ENCODE data around the gene NTF3. TPM values are rescaled to one million over a fixed set of nuclear protein-coding genes. Genes with fewer than 3 reads are reported as not detected.

NTF3 gene
- polyA plus RNA-seq, 3 donors: not detected

GRCh38 chr12:5505751-5506150 lies 73.8 kb downstream of the NTF3 start:
- H2AFZ ChIP-seq (ENCODE audit: insufficient read depth, low read depth, low read length, poor library complexity, severe bottlenecking): no peak overlapping the region
- Mint-ChIP-seq H3K9me3 (peaks cover 0 to 2% (median 0%) of the 10 kb centered on the region in 7 donors), H3K36me3 (no peaks in the 10 kb centered on the region), H3K27me3 (ENCODE audit: low read depth in 3 of 3) (peaks cover 0 to 3% (median 2%) of the 10 kb centered on the region in 3 donors), H3K4me1 (no peaks in the 10 kb centered on the region), H3K4me3 (no peak overlapping the region), H3K27ac (no peak overlapping the region)
- H3K4me1 ChIP-seq (ENCODE audit: control insufficient read depth in 1 of 2, insufficient read depth in 2 of 2, low read length in 2 of 2): no peaks in the 10 kb centered on the region
- no peak overlapping the region for H3K4me3 ChIP-seq (replicated peaks in 1 of 3; ENCODE audit: low read depth in 2 of 3, low read length in 3 of 3)
- H3K4me2 ChIP-seq (replicated peaks; ENCODE audit: extremely low read depth, low read length, poor library complexity, severe bottlenecking): no peak overlapping the region
- H3K9ac ChIP-seq (ENCODE audit: insufficient read depth, low read length, poor library complexity, severe bottlenecking): no peak overlapping the region
- no peaks in the 10 kb centered on the region for H4K20me1 ChIP-seq (ENCODE audit: insufficient read depth, low read length)
- no peaks in the 10 kb centered on the region for H3K36me3 ChIP-seq (replicated peaks in 1 of 2; ENCODE audit: control insufficient read depth in 1 of 2, insufficient read depth in 2 of 2, low read length in 2 of 2)
- H3K79me2 ChIP-seq (ENCODE audit: insufficient read depth, low read length): no peaks in the 10 kb centered on the region
- H3K27me3 ChIP-seq (ENCODE audit: control insufficient read depth in 2 of 2, insufficient read depth in 2 of 2, low read length in 2 of 2): no peaks in the 10 kb centered on the region
- intact Hi-C loops (cut with micrococcal nuclease): no loop called here
- H3K9me3 ChIP-seq (replicated peaks in 1 of 2; ENCODE audit: control insufficient read depth in 1 of 2, insufficient read depth in 1 of 2, low read length in 2 of 2): no peaks in the 10 kb centered on the region
- no peak overlapping the region for H3K27ac ChIP-seq (ENCODE audit: low read depth in 1 of 2, low read length in 2 of 2)
- no peak for TF ChIP-seq CTCF (IDR thresholded peaks at IDR 0.05)
- WGBS (ENCODE audit: insufficient coverage): 83% methylated on average over 2 of the region's 2 CpGs
- DNase-seq: no peak

- no peaks in the 10 kb centered on the region for H3K9me3 ChIP-seq (replicated peaks in 1 of 2; ENCODE audit: control insufficient read depth in 1 of 2, insufficient read depth in 1 of 2, low read length in 2 of 2)
- no peak overlapping the region for H3K9ac ChIP-seq (ENCODE audit: insufficient read depth, low read length, poor library complexity, severe bottlenecking)
- TF ChIP-seq CTCF (IDR thresholded peaks at IDR 0.05): no peak
- H3K27ac Mint-ChIP-seq: no peak overlapping the region
- H3K4me1 ChIP-seq (ENCODE audit: control insufficient read depth in 1 of 2, insufficient read depth in 2 of 2, low read length in 2 of 2): no peaks in the 10 kb centered on the region
- no peak overlapping the region for H3K27ac ChIP-seq (ENCODE audit: low read depth in 1 of 2, low read length in 2 of 2)
- H3K36me3 ChIP-seq (replicated peaks in 1 of 2; ENCODE audit: control insufficient read depth in 1 of 2, insufficient read depth in 2 of 2, low read length in 2 of 2): no peaks in the 10 kb centered on the region
- no peak overlapping the region for H3K4me3 ChIP-seq (replicated peaks in 1 of 3; ENCODE audit: low read depth in 2 of 3, low read length in 3 of 3)
- no peak overlapping the region for H3K4me2 ChIP-seq (replicated peaks; ENCODE audit: extremely low read depth, low read length, poor library complexity, severe bottlenecking)
- 67% methylated on average over 1 of the region's 4 CpGs for WGBS (ENCODE audit: insufficient coverage)
- H4K20me1 ChIP-seq (ENCODE audit: insufficient read depth, low read length): no peaks in the 10 kb centered on the region
- H3K27me3 Mint-ChIP-seq (ENCODE audit: low read depth in 3 of 3): peaks cover 0 to 4% (median under 1%) of the 10 kb centered on the region in 3 donors
- H3K79me2 ChIP-seq (ENCODE audit: insufficient read depth, low read length): no peaks in the 10 kb centered on the region
- intact Hi-C loops (cut with micrococcal nuclease): no loop called here
- H3K4me3 Mint-ChIP-seq: no peak overlapping the region
- H3K4me1 Mint-ChIP-seq: no peaks in the 10 kb centered on the region
- no peak for DNase-seq
- no peaks in the 10 kb centered on the region for H3K27me3 ChIP-seq (ENCODE audit: control insufficient read depth in 2 of 2, insufficient read depth in 2 of 2, low read length in 2 of 2)
- peaks cover 0 to 2% (median 0%) of the 10 kb centered on the region in 7 donors for H3K9me3 Mint-ChIP-seq
- no peak overlapping the region for H2AFZ ChIP-seq (ENCODE audit: insufficient read depth, low read depth, low read length, poor library complexity, severe bottlenecking)
- H3K36me3 Mint-ChIP-seq: no peaks in the 10 kb centered on the region
Measured at GRCh38 chr12:5506295-5506694, 74.4 kb downstream of the NTF3 start.

Data from CD14-positive monocyte (primary cell).